Amygdala (tissue), 56 donors: ENCODE measurements around the gene ACSM3.
A peak's percentile ranks its signal among the peaks of the same experiment; 100 is the strongest.

Source experiments
- DNase-seq, 56 donors: peaks; one replicate each; lab custom pipeline; 2025; lab: John Stamatoyannopoulos, UW

ACSM3 gene

GRCh38 chr16:20803561-20804214 is 39.9 kb downstream of the ACSM3 start:
- DNase-seq, result no peak

- DNase-seq, result peak in 3 of 56 donors; percentile 2 to 49 (median 9)
These were observed 41.9 kb downstream of the ACSM3 start for GRCh38 chr16:20805684-20806167.

GRCh38 chr16:20806168-20807050 is 42.6 kb downstream of the ACSM3 start, which contains the start of the genes ERI2 and REXO5:
Gene ERI2, minus strand, starts transcription at chr16:20806472. Its CDS starts 42 bp downstream, at chr16:20806430.
Gene REXO5, plus strand, starts transcription at chr16:20806527. Its CDS starts 427 bp downstream, at chr16:20806954.
- peak; percentile 43 to 93 (median 81) for DNase-seq

- no peak for DNase-seq
These were observed 44.0 kb downstream of the ACSM3 start for GRCh38 chr16:20807862-20808261.

- DNase-seq, result no peak
These were observed 48.1 kb downstream of the ACSM3 start for GRCh38 chr16:20811889-20812439.

GRCh38 chr16:20812510-20812909 is 48.7 kb downstream of the ACSM3 start:
- DNase-seq, result no peak

- DNase-seq, result peak in 4 of 56 donors; percentile 1 to 22 (median 7)
These were observed 51.0 kb downstream of the ACSM3 start for GRCh38 chr16:20814784-20815183.

GRCh38 chr16:20818929-20819585 is 55.2 kb downstream of the ACSM3 start:
- no peak for DNase-seq

- no peak for DNase-seq
These were observed 57.9 kb downstream of the ACSM3 start for GRCh38 chr16:20821682-20822081.

GRCh38 chr16:20822521-20823325 is 58.9 kb downstream of the ACSM3 start:
- DNase-seq, result no peak

- DNase-seq, result no peak
These were observed 62.3 kb downstream of the ACSM3 start for GRCh38 chr16:20826039-20826566.

GRCh38 chr16:20829536-20829935 is 65.7 kb downstream of the ACSM3 start:
- DNase-seq, result no peak

GRCh38 chr16:20830372-20830771 is 66.6 kb downstream of the ACSM3 start:
- DNase-seq, result no peak

- no peak for DNase-seq
These were observed 69.3 kb downstream of the ACSM3 start for GRCh38 chr16:20833086-20833485.

GRCh38 chr16:20838240-20838639 is 74.4 kb downstream of the ACSM3 start:
- no peak for DNase-seq

GRCh38 chr16:20839504-20839903 is 75.7 kb downstream of the ACSM3 start:
- no peak for DNase-seq

GRCh38 chr16:20844054-20844453 is 80.2 kb downstream of the ACSM3 start:
- DNase-seq, result no peak

- no peak for DNase-seq
These were observed 80.8 kb downstream of the ACSM3 start for GRCh38 chr16:20844588-20844987.

GRCh38 chr16:20846030-20846429 is 82.2 kb downstream of the ACSM3 start:
- no peak for DNase-seq
